Loucy (cell line): ENCODE data around the gene SV2B.

ENCODE experiments used
- H2AFZ ChIP-seq: fragments of 200-600 bp; sonication (generic); 2 replicates; pipeline ENCODE4 v1.6.0; 2016; ENCODE audit warnings: antibody characterized with exemption, mild to moderate bottlenecking, low read length, moderate library complexity
- H3F3A ChIP-seq: fragments of 200-600 bp; 2 replicates; pipeline ENCODE4 v1.6.0; 2016; ENCODE audit warnings: antibody characterized with exemption, low read depth, mild to moderate bottlenecking
- H3K27me3 ChIP-seq: fragments of 200-600 bp; sonication (generic); 2 replicates; pipeline ENCODE4 v1.6.1; 2014; ENCODE audit warnings: low read length, mild to moderate bottlenecking; ENCODE audit not compliant: insufficient read depth, poor library complexity, severe bottlenecking
- H3K36me3 ChIP-seq: fragments of 200-600 bp; sonication (generic); 2 replicates; pipeline ENCODE4 v1.6.1; 2016; ENCODE audit warnings: low read length; ENCODE audit not compliant: insufficient read depth
- H3K4me1 ChIP-seq: fragments of 200-600 bp; sonication (generic); 2 replicates; pipeline ENCODE4 v1.5.1; 2014; ENCODE audit warnings: low read length, mild to moderate bottlenecking; ENCODE audit not compliant: insufficient read depth, poor library complexity, severe bottlenecking
- H3K4me2 ChIP-seq: fragments of 200-600 bp; sonication (generic); 2 replicates; pipeline ENCODE4 v1.6.0; 2014; ENCODE audit warnings: antibody characterized with exemption, low read length, low read depth, mild to moderate bottlenecking; ENCODE audit not compliant: poor library complexity, severe bottlenecking
- H3K4me3 ChIP-seq: fragments of 200-600 bp; sonication (generic); 2 replicates; pipeline ENCODE4 v1.5.1; 2014; ENCODE audit warnings: low read length, mild to moderate bottlenecking, mixed read lengths; ENCODE audit not compliant: poor library complexity, severe bottlenecking
- H3K79me2 ChIP-seq: fragments of 200-600 bp; sonication (generic); 2 replicates; pipeline ENCODE4 v1.6.1; 2014; ENCODE audit warnings: low read length; ENCODE audit not compliant: insufficient read depth
- H3K9ac ChIP-seq: fragments of 200-600 bp; sonication (generic); 2 replicates; pipeline ENCODE4 v1.6.0; 2014; ENCODE audit warnings: mild to moderate bottlenecking, low read depth, low read length, moderate library complexity; ENCODE audit not compliant: poor library complexity, severe bottlenecking
- H3K9me2 ChIP-seq: fragments of 200-600 bp; sonication (generic); replicated peaks from 2 replicates; pipeline ENCODE4 v1.6.1; 2016; ENCODE audit warnings: low read depth, low read length, mixed read lengths
- H3K9me3 ChIP-seq: fragments of 200-600 bp; sonication (generic); 2 replicates; pipeline ENCODE4 v1.6.1; 2014; ENCODE audit warnings: mild to moderate bottlenecking, antibody characterized with exemption, low read length, low read depth; ENCODE audit not compliant: insufficient read depth
- H4K20me1 ChIP-seq: fragments of 200-600 bp; sonication (generic); 2 replicates; pipeline ENCODE4 v1.6.0; 2014; ENCODE audit warnings: antibody characterized with exemption, low read length, mild to moderate bottlenecking; ENCODE audit not compliant: insufficient read depth, poor library complexity, severe bottlenecking
- CTCF ChIP-seq: fragments of 200-600 bp; sonication (generic); conservative IDR thresholded peaks from 2 replicates; pipeline ENCODE4 v1.5.1; 2014; ENCODE audit warnings: mild to moderate bottlenecking, antibody characterized with exemption, low read length
- EZH2phosphoT487 ChIP-seq: fragments of 200-600 bp; IDR thresholded peaks from 2 replicates; pipeline ENCODE4 v1.6.1; 2018; ENCODE audit warnings: antibody characterized with exemption, mild to moderate bottlenecking, moderate library complexity, borderline replicate concordance

SV2B gene

GRCh38 chr15:91246998-91247397, 146.9 kb downstream of the SV2B start:
- Histone ChIP-seq H3K9me2 (no peaks in the 10 kb centered on the region), H3K4me1 (no peaks in the 10 kb centered on the region), H3K36me3 (no peaks in the 10 kb centered on the region), H4K20me1 (no peaks in the 10 kb centered on the region), H3F3A (no peaks in the 10 kb centered on the region), H3K4me3 (no peak overlapping the region), H3K9me3 (no peaks in the 10 kb centered on the region), H2AFZ (no peak overlapping the region), H3K9ac (no peak overlapping the region), H3K4me2 (no peak overlapping the region), H3K27me3 (peaks cover 6% of the 10 kb centered on the region), H3K79me2 (no peaks in the 10 kb centered on the region)
- no peak for TF ChIP-seq CTCF
- no peak for TF ChIP-seq EZH2phosphoT487

- Histone ChIP-seq H3K4me3 (no peak overlapping the region), H3K9me2 (no peaks in the 10 kb centered on the region), H3K79me2 (no peaks in the 10 kb centered on the region), H3K4me2 (no peak overlapping the region), H3F3A (no peaks in the 10 kb centered on the region), H3K9ac (no peak overlapping the region), H3K4me1 (no peaks in the 10 kb centered on the region), H3K27me3 (no peaks in the 10 kb centered on the region), H4K20me1 (no peaks in the 10 kb centered on the region), H2AFZ (no peak overlapping the region), H3K36me3 (no peaks in the 10 kb centered on the region), H3K9me3 (no peaks in the 10 kb centered on the region)
- TF ChIP-seq EZH2phosphoT487 (no peak), CTCF (no peak)
Observed at GRCh38 chr15:91249591-91249990, 149.5 kb downstream of the SV2B start.

GRCh38 chr15:91252322-91252721, 152.3 kb downstream of the SV2B start:
- no peaks in the 10 kb centered on the region for H4K20me1 ChIP-seq
- no peak for TF ChIP-seq EZH2phosphoT487
- TF ChIP-seq CTCF = no peak
- H2AFZ ChIP-seq = no peak overlapping the region
- H3K9me2 ChIP-seq = no peaks in the 10 kb centered on the region
- H3K27me3 ChIP-seq = no peaks in the 10 kb centered on the region
- no peaks in the 10 kb centered on the region for H3K79me2 ChIP-seq
- H3K9me3 ChIP-seq = no peaks in the 10 kb centered on the region
- no peak overlapping the region for H3K4me2 ChIP-seq
- no peak overlapping the region for H3K4me3 ChIP-seq
- H3F3A ChIP-seq = no peaks in the 10 kb centered on the region; the same call in 1 of the 2 replicates
- no peaks in the 10 kb centered on the region for H3K4me1 ChIP-seq
- no peaks in the 10 kb centered on the region for H3K36me3 ChIP-seq
- H3K9ac ChIP-seq = no peak overlapping the region
